Uterus (tissue), 4 donors: ENCODE measurements around the gene NHLH1. TPM values are rescaled to one million over a fixed set of nuclear protein-coding genes. Genes with fewer than 3 reads are reported as not detected.

Source experiments
- DNase-seq, 2 donors: peaks; one replicate each; pipeline ENCODE4 v3.0.0-alpha.2; 2019 to 2020
- H3K27ac ChIP-seq, 2 donors: fragments of 200-600 bp; sonication (generic); 1 replicate in 1 of 2; 2 replicates in 1 of 2; pipeline ENCODE4 v1.5.1; 2016 to 2018
- H3K27me3 ChIP-seq, 2 donors: fragments of 200-600 bp; sonication (generic); one replicate each; pipeline ENCODE4 v1.5.1; 2018 to 2019; ENCODE audit warnings: control low read depth in 1 of 2
- H3K36me3 ChIP-seq, 2 donors: fragments of 200-600 bp; sonication (generic); one replicate each; pipeline ENCODE4 v1.5.1; 2019; ENCODE audit warnings: control low read depth in 1 of 2
- H3K4me1 ChIP-seq, 2 donors: fragments of 200-600 bp; sonication (generic); one replicate each; pipeline ENCODE4 v1.5.1; 2018 to 2019; ENCODE audit warnings: control low read depth in 1 of 2
- H3K4me3 ChIP-seq, 2 donors: fragments of 200-600 bp; sonication (generic); 1 replicate in 1 of 2; 2 replicates in 1 of 2; pipeline ENCODE4 v1.5.1; 2018 to 2019; ENCODE audit warnings: mild to moderate bottlenecking in 1 of 2
- H3K9me3 ChIP-seq, 2 donors: fragments of 200-600 bp; sonication (generic); one replicate each; pipeline ENCODE4 v1.5.1; 2019; ENCODE audit warnings: control low read depth in 1 of 2
- POLR2A ChIP-seq, 2 donors: fragments of 450-650 bp; IDR thresholded peaks; one replicate each; pipeline ENCODE4 v1.6.1; 2016; ENCODE audit warnings: antibody characterized with exemption in 2 of 2, mild to moderate bottlenecking in 1 of 2, moderate library complexity in 1 of 2
- intact Hi-C: fragments of 100-400 bp; cut with DNase I; formaldehyde crosslinking; loops from one replicate; pipeline ENCODE4 v1.15.1; 2023; ENCODE audit warnings: low total_unique reads
- total RNA-seq, 4 donors: library from RNA; depleted of rRNA in 3 of 4; stranded (reverse); fragments of >200 nt in 3 of 4; gene quantifications; one replicate each; pipeline versions ENCODE4 v1.1.0 to v1.2.4, GENCODE V29; 2014 to 2023
- TF ChIP-seq, protein P1 (sequence below), 4 experiments: fragments of 200-600 bp in 2 of 4; fragments of 450-650 bp in 2 of 4; sonication (generic) in 2 of 4; IDR thresholded peaks; one replicate each; pipeline ENCODE4 v1.5.1; 2016 to 2019; ENCODE audit warnings: antibody characterized with exemption in 4 of 4, mild to moderate bottlenecking in 2 of 4, moderate library complexity in 1 of 4
- donor health status: DM: yes; HTN: yes; CAD: no.

Gene NHLH1
- not detected for total RNA-seq

GRCh38 chr1:160366731-160367515 lies at the start of gene NHLH1:
Gene NHLH1, plus strand, starts transcription at chr1:160367071. Its CDS starts 3,661 bp downstream, at chr1:160370732.
- Histone ChIP-seq H3K27me3 (no peaks in the 10 kb centered on the region), H3K27ac (no peak within 1 kb of the TSS), H3K9me3 (no peaks in the 10 kb centered on the region), H3K4me1 (no peaks in the 10 kb centered on the region), H3K36me3 (no peaks in the 10 kb centered on the region), H3K4me3 (no peak within 1 kb of the TSS)
- intact Hi-C loops = no loop called here
- DNase-seq = no peak
- TF ChIP-seq, protein P1, sequence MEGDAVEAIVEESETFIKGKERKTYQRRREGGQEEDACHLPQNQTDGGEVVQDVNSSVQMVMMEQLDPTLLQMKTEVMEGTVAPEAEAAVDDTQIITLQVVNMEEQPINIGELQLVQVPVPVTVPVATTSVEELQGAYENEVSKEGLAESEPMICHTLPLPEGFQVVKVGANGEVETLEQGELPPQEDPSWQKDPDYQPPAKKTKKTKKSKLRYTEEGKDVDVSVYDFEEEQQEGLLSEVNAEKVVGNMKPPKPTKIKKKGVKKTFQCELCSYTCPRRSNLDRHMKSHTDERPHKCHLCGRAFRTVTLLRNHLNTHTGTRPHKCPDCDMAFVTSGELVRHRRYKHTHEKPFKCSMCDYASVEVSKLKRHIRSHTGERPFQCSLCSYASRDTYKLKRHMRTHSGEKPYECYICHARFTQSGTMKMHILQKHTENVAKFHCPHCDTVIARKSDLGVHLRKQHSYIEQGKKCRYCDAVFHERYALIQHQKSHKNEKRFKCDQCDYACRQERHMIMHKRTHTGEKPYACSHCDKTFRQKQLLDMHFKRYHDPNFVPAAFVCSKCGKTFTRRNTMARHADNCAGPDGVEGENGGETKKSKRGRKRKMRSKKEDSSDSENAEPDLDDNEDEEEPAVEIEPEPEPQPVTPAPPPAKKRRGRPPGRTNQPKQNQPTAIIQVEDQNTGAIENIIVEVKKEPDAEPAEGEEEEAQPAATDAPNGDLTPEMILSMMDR (IDR thresholded peaks at IDR 0.05) = no peak
- no peak for TF ChIP-seq POLR2A (IDR thresholded peaks at IDR 0.05)

GRCh38 chr1:160322831-160323230 lies 44.0 kb upstream of the NHLH1 start:
- intact Hi-C loops = no loop called here
- Histone ChIP-seq H3K4me3 (no peak overlapping the region), H3K27me3 (no peaks in the 10 kb centered on the region), H3K9me3 (no peaks in the 10 kb centered on the region), H3K36me3 (no peaks in the 10 kb centered on the region), H3K27ac (no peak overlapping the region), H3K4me1 (no peaks in the 10 kb centered on the region)
- DNase-seq = no peak
- TF ChIP-seq, protein P1 (IDR thresholded peaks at IDR 0.05) = no peak
- TF ChIP-seq POLR2A (IDR thresholded peaks at IDR 0.05) = no peak

GRCh38 chr1:160325252-160325651 lies 41.6 kb upstream of the NHLH1 start:
- TF ChIP-seq, protein P1 (IDR thresholded peaks at IDR 0.05) = no peak
- no peak for TF ChIP-seq POLR2A (IDR thresholded peaks at IDR 0.05)

GRCh38 chr1:160326418-160326817 lies 40.5 kb upstream of the NHLH1 start:
- H3K36me3 ChIP-seq = no peaks in the 10 kb centered on the region
- no peaks in the 10 kb centered on the region for H3K27me3 ChIP-seq
- DNase-seq = no peak
- H3K27ac ChIP-seq = no peak overlapping the region
- no peaks in the 10 kb centered on the region for H3K9me3 ChIP-seq
- no peak overlapping the region for H3K4me3 ChIP-seq
- no peak for TF ChIP-seq POLR2A (IDR thresholded peaks at IDR 0.05)
- no peaks in the 10 kb centered on the region for H3K4me1 ChIP-seq
- intact Hi-C loops = no loop called here

More at GRCh38 chr1:160325252-160325651, 41.6 kb upstream of the NHLH1 start:
- no peak for DNase-seq
- Histone ChIP-seq H3K4me1 (no peaks in the 10 kb centered on the region), H3K36me3 (no peaks in the 10 kb centered on the region), H3K27ac (no peak overlapping the region), H3K9me3 (no peaks in the 10 kb centered on the region), H3K4me3 (no peak overlapping the region), H3K27me3 (no peaks in the 10 kb centered on the region)
- intact Hi-C loops = no loop called here

DNA sequence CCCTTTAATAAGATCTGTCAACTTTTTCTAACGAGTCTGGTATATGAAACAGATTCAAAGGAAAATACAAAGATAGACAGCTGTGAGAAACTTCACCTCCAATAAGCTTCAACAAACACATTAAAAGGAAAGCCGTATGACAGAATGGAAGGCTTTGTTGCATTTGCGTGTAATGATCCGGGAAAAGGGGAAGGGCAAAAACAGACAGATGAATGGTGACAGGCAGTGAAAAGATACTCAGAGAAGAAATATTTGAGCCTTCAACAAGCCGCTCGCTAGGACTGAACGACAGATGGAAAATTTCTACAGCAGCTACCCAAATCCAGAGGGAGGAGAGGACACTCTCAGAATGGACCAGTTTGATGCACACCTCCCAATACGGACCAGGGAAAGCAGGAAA lies 38.7 kb upstream of the NHLH1 start:
- Histone ChIP-seq H3K36me3 (no peaks in the 10 kb centered on the region), H3K4me3 (no peak overlapping the region), H3K27me3 (no peaks in the 10 kb centered on the region), H3K4me1 (no peaks in the 10 kb centered on the region), H3K27ac (no peak overlapping the region), H3K9me3 (no peaks in the 10 kb centered on the region)
- TF ChIP-seq, protein P1 (IDR thresholded peaks at IDR 0.05) = no peak
- TF ChIP-seq POLR2A (IDR thresholded peaks at IDR 0.05) = no peak
- intact Hi-C loops = no loop called here
- DNase-seq = no peak
